Stimulated activated CD8-positive, alpha-beta memory T cell treated with anti-CD3 and anti-CD28 coated beads, Interleukin-2, amount 100 ng/mL, for 48 hours (primary cell): ENCODE data around the gene FGF14.

Experiments used
- DNase-seq, 2 donors: peaks; one replicate each; pipeline ENCODE4 v3.0.0-alpha.2; 2020; ENCODE audit warnings: low read depth in 2 of 2

The FGF14 gene

DNA sequence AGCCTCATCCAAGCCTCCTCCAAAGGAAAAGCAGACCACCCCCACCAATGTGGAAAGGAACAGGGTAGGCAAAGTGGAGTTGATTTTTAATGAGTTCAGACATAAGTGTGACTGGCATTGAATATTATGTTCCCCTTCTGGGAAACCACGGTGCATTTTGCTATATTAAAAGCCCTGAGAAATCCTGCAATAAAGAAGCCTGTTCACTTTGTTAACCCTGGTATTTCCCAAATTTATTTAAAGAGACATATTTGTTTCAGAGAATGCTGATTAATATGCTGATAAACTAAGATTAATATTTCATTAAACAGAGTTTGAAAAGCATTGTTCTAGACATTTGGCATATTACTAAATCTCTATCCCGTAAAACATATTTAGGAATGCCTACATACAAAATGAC lies 151.4 kb downstream of the FGF14 start:
- no peak for DNase-seq

DNA sequence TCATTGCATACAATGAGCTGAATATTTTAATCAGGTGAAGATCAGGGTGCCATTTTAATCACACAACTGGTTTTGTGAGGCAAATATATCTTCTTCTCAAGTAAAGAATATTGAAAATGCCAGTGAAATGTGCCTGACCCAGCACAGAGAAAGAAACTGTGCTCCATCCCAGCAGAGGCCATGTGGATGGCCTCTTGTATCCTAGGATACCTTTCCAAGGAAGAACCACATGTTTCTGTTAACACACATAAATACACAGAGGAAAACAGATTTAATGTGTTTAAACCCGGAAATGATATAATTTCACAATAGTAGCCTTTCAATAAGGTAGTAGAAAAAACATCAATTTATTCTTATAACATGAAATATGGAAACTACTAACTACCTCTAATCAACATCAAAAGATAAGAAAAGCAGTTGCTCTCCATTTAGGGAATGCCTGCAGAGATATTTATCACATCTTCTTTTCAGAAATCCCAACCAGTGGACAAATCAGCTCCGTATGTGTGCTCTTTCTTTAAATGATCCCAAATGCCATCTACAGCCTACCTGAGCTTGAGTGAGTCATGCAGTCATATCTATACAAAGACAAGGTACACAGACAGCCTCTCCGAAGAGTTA lies 157.1 kb downstream of the FGF14 start:
- DNase-seq = no peak

DNA sequence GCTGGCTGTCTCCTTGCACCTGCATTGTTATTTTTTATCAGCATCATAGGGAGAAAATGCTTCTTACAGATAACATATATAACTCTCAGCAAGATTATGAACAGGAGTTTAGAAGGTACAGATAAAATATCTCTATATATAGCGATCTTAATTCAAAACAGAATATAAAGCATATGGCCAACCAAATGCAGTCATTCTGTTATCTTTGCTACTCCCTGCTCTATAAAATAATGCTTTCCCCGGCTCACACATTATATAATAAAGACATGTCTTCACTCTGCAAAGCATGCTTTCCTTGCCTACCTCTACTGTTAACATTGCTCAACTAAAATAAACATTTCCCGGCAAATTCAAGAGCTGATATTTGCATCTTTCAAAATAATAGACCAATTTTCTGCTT lies 161.7 kb downstream of the FGF14 start:
- DNase-seq = no peak

DNA sequence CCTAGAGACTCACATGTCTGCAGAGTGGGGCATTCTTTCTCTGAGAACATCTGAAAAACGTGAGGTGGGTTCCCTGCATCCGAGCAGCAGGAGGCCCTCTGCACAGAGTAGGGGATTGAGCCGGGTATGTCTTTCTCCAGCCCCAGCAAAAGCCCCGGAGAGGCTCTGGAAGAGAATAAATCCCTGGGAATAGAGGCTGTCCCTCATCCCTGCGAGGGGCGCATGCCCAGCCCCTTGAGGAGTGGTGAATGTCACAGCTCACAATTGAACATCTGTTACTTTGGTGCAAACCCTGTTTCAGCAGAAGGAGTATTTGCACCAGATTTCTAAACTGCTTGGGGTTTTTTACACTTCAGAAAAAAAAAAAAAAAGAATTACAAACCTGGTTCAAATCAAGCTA lies 164.6 kb downstream of the FGF14 start:
- DNase-seq = no peak

DNA sequence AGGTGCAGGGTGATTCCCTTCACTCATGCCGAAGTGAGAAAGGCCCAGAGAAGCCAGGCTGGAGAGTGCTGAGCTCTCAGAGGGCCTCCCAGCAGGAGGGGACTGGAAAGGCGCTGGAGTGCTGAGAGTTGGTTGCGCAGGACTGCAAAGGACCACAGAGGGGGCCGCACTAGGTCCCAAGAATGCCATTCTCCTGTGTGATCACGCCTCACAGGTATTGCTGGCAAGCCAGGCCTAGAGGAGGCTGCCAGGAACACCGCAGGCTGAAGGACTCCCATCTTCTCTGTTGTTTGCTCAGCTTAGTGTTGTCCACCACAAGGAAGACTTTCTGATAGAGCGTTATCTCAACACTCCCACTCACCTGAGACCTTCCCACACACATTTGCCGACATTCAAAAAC lies 165.0 kb downstream of the FGF14 start:
- DNase-seq = no peak

DNA sequence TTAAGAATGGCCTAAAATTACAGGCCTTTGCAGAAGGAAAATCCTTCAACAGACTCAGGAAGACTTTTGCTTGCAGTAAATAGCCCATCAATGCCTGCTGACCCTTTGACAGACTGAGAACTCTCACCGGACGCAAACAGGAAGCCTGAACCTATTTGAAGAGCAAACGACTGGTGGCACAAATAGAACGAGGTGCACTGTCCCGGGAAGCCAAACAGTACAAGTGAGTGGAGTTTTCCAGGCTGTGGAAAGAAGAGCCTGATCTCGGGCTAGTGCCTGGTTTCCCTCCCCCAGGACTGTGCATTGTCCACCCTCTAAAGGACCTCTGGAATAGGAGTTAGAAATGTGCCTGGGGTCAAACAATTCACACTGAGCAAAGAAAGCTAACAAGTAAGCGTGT lies 165.5 kb downstream of the FGF14 start:
- DNase-seq = no peak

DNA sequence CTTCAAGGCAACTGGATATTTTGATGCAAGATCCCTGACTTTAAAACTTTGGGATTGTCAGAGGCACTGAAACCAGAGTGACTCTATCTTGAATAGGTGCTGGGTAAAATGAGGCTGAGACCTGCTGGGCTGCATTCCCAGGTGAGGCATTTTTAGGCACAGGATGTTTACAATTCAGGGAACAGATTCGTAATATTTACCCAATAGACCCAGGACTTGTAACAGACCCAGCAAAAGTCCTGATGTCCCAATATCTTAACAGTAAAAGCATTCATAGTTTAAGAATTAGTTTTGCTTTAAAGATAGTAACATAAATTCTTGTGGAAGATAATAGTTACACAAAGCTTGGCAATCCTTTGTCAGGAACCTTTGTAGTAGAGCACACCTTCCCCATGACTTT lies 166.2 kb downstream of the FGF14 start:
- DNase-seq = no peak

DNA sequence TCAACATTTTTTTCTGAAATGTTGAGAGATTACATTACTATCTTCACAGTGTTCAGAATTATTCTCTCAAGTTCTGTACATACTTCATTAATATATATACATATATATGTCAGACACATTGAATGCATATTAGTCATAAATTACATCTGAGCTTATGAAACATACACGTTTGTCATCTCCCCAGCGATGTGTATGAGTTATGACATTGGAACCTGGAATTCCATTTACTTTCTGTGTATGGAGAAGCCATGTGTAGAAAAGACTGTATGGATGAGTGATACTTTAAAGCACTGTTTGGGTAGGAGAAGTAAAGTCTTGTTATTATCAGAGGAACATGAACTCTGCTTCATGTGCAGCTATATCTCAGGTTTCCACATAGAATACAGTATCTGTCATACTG lies 167.2 kb downstream of the FGF14 start:
- DNase-seq = no peak

DNA sequence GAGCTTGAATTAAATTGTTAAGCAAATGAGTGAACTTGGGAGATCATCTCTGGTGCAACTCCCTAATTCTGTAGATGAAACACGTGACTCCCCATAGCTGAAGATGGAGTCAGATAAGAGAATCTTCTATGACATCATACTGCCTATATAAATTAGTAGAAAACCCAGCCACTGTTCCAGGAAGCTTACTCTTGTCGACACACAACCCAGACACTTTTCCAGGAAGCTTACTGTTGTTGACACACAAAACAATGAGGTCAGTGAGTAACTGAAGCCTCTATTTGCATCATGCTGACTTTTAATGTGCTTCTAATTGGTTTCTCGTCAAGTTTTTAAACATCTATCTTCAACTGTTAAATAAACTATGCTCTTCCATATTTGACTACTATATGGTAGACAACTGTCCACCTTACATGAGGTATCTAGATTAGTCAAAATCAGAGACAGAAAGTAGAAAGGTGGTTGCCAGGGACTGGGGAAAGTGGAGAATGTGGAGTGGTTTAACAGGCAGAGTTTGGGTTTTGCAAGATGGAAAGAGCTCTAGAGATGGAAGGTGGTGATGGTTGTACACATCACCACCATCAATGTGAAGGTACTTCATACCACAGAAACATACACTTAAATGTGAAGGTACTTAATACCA lies 168.2 kb downstream of the FGF14 start:
- DNase-seq = no peak

DNA sequence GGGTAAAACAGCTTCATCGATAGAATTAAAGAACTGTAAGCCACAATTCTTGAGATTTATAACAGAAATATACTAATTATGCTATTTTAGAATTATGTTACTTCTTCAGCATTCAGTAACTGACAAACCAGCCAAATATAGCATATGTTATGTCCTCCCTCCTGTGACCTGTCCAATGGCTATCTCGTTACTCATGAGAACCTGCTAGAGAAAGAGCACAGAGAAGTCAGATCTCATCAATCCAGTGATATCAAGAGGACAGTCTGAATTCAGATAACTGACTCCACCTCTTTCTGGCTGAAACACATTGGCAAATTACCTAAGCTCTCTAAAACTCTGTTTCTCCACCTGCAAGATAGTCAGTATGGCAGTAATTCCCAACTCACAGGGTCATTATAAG lies 170.4 kb downstream of the FGF14 start:
- DNase-seq = no peak

DNA sequence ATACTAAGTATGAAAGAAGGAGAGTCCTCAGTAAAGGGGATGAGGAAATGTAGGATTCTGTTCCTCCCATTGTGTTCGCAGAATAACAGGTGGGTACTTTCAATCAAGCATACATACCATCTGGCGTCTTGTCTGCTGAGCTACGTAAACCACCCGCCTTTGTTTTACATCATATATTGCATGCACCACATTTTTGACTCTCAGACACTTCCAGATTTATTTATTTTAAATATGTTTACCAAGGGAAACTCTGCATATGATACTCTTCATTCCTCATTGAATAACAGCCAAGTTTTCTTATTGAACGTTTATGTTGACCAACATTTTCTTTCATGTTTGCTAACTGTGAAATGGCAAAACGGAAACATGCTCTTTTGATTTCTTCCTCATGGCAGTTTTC lies 174.1 kb downstream of the FGF14 start:
- DNase-seq = no peak

DNA sequence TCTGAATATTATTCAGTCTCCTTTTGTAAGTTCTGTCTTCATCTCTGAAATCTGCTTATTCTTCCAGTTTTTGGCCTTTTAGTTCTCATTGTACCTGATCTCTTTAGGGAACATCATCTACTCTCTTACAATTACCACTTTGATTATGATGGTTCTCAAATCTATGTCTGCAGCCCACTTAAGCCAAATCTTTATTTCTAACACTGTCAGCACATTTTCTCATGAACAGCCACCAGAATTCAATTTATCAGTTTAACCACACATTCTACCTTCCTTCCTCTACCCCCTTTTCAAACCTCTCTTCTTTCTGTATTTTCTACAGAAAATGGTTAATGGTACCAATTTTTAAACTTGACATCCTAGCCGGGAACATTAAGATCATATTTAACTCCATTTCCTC lies 175.3 kb downstream of the FGF14 start:
- no peak for DNase-seq

DNA sequence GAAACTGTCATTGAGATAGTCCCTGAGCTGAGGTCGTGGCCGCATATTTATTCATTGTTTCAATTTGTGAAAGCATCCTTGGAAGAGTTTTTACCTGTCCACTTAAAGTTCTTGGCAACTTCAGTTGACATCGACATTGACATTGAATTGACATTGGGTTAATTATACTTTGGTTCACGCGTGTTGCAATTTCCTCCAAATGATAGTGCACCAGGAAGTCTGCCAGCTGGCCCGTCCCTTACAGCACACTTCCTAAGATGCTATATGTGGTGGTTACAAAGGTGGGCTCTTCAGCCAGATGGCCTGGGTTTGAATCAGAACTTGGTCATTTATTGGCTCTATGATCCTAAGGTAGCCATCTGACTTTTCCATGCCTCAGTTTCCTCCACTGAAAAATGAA lies 176.0 kb downstream of the FGF14 start:
- DNase-seq = no peak

DNA sequence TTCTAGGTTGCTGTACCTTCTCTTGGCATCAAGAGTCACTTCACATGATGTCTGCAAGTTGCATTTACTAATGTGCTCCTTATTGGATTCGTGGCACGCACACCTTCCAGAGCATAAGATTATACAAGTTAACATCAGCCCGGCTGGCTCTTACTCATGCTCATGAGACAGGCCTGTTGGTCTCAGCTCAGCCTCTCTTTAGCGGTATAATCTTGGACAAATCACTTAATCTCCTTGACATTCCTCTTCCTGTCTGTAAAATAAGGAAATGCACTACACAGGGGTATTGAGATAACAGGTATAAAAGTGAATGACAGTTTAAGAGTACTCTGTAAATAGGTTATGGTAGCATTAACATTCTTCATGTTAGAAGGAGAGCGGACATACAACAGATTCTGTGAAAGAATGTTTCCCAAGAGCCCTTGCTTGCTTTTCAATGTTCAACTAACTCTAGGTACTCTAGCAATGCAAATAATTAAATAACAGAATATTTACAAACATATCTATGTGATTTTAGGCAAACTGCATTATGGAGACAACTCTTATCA lies 181.1 kb downstream of the FGF14 start:
- DNase-seq = no peak

DNA sequence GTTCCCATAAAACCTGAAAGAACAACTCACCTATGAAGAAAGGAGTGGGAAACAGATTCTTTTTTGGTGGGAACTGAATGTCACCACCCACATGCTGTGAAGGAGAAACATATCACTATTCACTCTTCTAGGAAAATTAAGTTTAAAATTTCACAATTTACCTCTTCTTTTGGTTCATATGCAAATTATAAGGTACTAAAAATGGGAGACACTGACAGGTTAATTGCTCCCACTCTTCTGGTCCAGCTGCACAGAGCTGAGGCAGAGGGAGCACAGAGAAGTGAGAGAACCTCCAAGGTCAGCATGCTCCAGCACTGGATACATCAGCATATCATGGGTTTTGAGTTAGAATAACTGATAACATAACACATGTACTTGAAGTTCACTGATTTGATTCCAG lies 186.9 kb downstream of the FGF14 start:
- DNase-seq = no peak

DNA sequence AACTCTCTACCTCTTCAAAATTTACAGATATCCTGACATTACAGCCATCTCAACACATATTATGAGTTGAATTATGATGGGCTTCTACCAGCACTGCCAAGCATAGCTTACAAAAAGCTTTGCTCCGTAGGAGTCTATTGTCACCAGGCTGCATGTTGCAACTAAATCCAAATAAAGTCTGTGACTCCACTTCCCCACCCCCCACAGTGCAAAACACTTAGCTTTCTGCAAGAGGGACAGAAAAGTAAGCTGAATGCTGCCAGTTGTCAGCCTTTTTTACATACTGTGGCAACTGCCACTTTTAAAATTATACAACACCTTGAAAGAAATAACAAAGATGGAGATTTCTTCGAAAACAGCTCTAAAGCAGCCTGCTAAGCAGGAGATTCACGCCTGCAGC lies 189.1 kb downstream of the FGF14 start:
- no peak for DNase-seq

DNA sequence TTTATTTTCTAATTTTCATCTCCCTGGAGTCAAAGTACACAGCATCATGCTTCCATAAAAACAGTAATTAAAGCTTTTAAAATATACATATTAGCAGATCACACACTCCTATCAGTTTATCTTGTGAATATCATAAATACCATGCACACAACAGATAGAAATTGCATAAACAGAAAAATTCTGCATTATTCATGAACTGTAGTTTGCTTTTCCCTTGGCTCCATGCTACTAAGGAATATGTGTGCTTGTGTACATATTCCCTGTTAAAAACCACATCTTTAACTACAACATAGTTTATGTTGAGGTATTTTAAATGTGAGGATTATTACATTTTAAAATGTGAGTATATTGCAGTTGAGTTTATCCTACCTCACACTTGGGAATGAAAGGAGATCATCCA lies 193.5 kb downstream of the FGF14 start:
- no peak for DNase-seq

DNA sequence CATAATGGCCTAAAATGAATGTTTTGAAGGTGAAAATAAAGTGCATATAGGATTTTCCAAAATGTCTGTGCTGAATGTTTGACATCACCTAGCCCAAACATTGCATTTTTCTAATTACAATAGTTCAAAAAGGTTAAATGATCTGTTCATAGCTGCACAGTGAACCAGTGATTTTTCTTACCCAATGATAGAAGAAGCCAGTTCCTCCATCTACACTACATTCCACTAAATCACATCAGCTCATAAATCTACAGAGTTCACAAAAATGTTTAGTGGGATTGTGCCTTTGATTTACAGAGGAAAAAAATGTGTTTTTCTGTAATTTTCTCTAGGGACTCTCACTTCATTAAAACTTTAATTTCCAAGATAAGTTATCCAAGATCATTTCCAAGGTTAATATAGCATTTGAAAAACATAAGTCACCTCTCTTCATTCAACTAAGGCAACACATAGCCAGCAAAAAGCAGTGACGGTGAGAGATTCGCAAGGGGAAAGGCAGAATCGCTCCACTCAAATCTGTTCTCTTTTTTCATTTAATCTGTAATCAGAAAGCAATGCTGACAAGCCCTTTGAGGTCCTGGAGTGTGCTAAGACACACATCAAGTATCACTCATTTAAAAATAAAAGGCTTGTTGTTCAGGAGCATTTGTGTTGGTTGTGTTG lies 194.0 kb downstream of the FGF14 start:
- no peak for DNase-seq

DNA sequence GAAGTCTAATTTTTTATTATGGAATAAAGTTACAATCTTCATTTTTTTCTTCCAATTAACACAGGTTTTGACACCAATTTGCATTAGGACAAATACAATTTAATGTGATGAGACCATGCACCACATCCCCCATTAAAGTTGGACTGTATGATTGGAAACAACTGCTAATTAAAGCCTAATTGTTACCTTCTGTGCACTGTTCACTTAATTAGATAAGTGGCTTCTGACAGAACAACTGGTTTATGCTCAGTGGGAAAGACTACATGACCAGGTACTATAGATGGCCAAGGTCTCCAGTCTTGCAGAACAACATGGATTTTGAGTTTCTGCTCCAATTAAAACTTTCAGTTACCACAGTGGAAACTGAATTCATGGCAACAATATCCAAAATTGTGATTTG lies 198.1 kb downstream of the FGF14 start:
- DNase-seq = no peak

DNA sequence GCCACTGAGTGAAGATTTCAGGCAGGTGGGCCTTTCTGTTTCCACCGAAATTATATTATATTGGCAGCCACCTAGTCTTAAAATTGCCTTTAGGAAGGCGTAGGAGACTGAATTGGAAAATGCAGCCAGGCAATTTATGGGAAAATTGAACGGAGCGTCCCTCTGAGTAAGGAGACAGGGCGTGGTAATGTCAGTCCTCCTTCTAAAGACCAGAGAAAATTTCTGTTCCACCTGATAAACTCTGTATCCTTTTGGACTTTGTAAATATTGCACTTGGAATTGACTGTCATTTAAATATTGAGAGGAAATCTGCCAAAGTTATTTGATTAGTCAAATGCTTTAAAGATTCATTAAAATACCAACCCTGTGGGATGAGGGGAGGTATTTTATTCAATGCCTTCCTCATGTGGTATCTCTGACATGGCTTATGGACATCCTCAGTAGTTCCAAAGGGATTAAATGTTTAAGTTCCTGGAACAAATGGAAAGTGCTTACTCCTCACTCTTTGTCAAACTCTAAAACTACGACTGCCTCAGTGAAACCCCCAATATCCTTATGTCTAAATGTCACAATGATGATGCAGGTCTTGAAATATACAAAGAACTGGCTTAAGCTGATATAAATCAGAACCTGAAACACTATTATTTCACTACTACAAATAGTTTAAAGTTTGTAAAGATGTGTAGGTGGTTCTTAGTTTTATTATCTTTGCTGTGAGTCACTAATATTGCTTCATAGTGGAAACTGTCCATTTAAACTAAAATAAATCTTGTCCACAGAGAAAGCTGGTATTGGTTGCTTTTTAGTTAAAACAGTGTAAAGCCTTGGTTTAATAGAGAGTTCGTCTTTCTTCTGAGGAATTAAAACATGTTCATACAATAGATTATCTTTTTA lies 203.2 kb downstream of the FGF14 start:
- no peak for DNase-seq

DNA sequence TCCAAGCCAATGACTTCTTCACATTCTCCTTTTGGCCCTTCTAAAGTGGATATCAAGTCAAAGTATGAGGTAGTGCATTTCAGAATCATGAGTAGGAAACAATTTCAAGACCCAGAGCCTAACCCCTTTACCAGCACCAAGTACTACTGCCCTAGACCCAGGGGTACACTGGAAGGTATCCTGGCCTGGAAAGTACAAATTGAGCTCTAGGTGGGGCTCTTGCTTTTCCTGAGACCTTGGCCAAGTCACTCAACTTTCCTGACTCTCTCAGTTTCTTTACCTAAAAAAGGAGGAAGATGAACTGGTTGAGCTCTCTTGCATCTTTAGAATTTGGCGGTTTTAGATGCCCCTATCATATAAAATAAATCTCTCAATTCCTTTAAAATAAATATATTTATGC lies 204.7 kb downstream of the FGF14 start:
- no peak for DNase-seq
